GM23338 (cell line): ENCODE measurements around the gene TRAF5. TPM values are rescaled to one million over a fixed set of nuclear protein-coding genes. Genes with fewer than 3 reads are reported as not detected.

Experiments used
- ATAC-seq: fragments of 200-7000 bp; cut with Tn5 transposase; 3 replicates; pipeline ENCODE4 v1.9.1; 2020
- DNase-seq: peaks from one replicate; pipeline ENCODE4 v3.0.0-alpha.2; 2015; ENCODE audit warnings: low spot score
- H2AFZ ChIP-seq: fragments of 200-600 bp; sonication (generic); 2 replicates; pipeline ENCODE4 v1.8.0; 2016; ENCODE audit warnings: antibody characterized with exemption, mild to moderate bottlenecking, moderate library complexity
- H3F3A ChIP-seq: fragments of 200-600 bp; sonication (generic); replicated peaks from 2 replicates; pipeline ENCODE4 v1.8.0; 2017; ENCODE audit warnings: antibody characterized with exemption, mixed run types, low read depth
- H3K27ac ChIP-seq: fragments of 200-600 bp; sonication (generic); 2 replicates; pipeline ENCODE4 v1.6.1; 2016; ENCODE audit warnings: low read depth
- H3K27me3 ChIP-seq: fragments of 200-600 bp; sonication (generic); 2 replicates; pipeline ENCODE4 v1.8.0; 2016; ENCODE audit warnings: mild to moderate bottlenecking, mixed run types, moderate library complexity; ENCODE audit not compliant: insufficient read depth
- H3K36me3 ChIP-seq: fragments of 200-600 bp; sonication (generic); 2 replicates; pipeline ENCODE4 v1.8.0; 2016; ENCODE audit warnings: mild to moderate bottlenecking; ENCODE audit not compliant: insufficient read depth
- H3K4me1 ChIP-seq: fragments of 200-600 bp; sonication (generic); 2 replicates; pipeline ENCODE4 v1.8.0; 2016; ENCODE audit warnings: mild to moderate bottlenecking, moderate library complexity; ENCODE audit not compliant: insufficient read depth
- H3K4me2 ChIP-seq: fragments of 200-600 bp; sonication (generic); 2 replicates; pipeline ENCODE4 v1.7.1; 2017; ENCODE audit warnings: mixed run types
- H3K4me3 ChIP-seq: fragments of 200-600 bp; sonication (generic); 2 replicates; pipeline ENCODE4 v1.6.1; 2016; ENCODE audit warnings: mixed run types
- H3K79me2 ChIP-seq: fragments of 200-600 bp; sonication (generic); replicated peaks from 2 replicates; pipeline ENCODE4 v1.8.0; 2017; ENCODE audit warnings: mild to moderate bottlenecking; ENCODE audit not compliant: insufficient read depth
- H3K9me2 ChIP-seq: fragments of 200-600 bp; sonication (generic); 2 replicates; pipeline ENCODE4 v1.8.0; 2017; ENCODE audit not compliant: insufficient read depth
- H4K20me1 ChIP-seq: fragments of 200-600 bp; sonication (generic); replicated peaks from 2 replicates; pipeline ENCODE4 v1.8.0; 2017; ENCODE audit warnings: mild to moderate bottlenecking; ENCODE audit not compliant: insufficient read depth
- H3K27ac Mint-ChIP-seq: 2 replicates; pipeline ENCODE4 v1.8.0; 2020; ENCODE audit warnings: inconsistent platforms, mild to moderate bottlenecking, moderate library complexity, mixed read lengths
- H3K27me3 Mint-ChIP-seq: 3 replicates; pipeline ENCODE4 v1.8.0; 2022; ENCODE audit warnings: low read depth, mild to moderate bottlenecking, moderate library complexity, mixed read lengths, inconsistent platforms; ENCODE audit not compliant: insufficient read depth, poor library complexity
- H3K36me3 Mint-ChIP-seq: 3 replicates; pipeline ENCODE4 v1.8.0; 2021; ENCODE audit warnings: low read depth, mild to moderate bottlenecking, inconsistent platforms, moderate library complexity, mixed read lengths
- H3K4me1 Mint-ChIP-seq: 3 replicates; pipeline ENCODE4 v1.8.0; 2020; ENCODE audit warnings: mild to moderate bottlenecking, inconsistent platforms, mixed read lengths
- H3K4me3 Mint-ChIP-seq: 3 replicates; pipeline ENCODE4 v1.8.0; 2021; ENCODE audit warnings: moderate library complexity, mild to moderate bottlenecking, inconsistent platforms, mixed read lengths
- H3K9me3 Mint-ChIP-seq: 3 replicates; pipeline ENCODE4 v1.8.0; 2020; ENCODE audit warnings: moderate library complexity, mild to moderate bottlenecking, inconsistent platforms, mixed read lengths
- CTCF ChIP-seq, 2 experiments: fragments of 200-600 bp in 1 of 2; sonication (generic) in 1 of 2; conservative IDR thresholded peaks; 2 replicates each; pipeline versions ENCODE4 v1.5.1 to v1.6.1; 2016 to 2017; ENCODE audit warnings: antibody characterized with exemption in 2 of 2, low read depth in 2 of 2, mild to moderate bottlenecking in 2 of 2, moderate library complexity in 1 of 2
- EZH2 ChIP-seq: fragments of 200-600 bp; sonication (generic); IDR thresholded peaks from one replicate; pipeline ENCODE4 v1.8.0; 2017; ENCODE audit warnings: antibody characterized with exemption, mild to moderate bottlenecking, low read depth; ENCODE audit not compliant: unreplicated experiment
- EZH2phosphoT487 ChIP-seq: fragments of 200-600 bp; sonication (generic); IDR thresholded peaks from one replicate; pipeline ENCODE4 v1.8.1; 2018; ENCODE audit warnings: antibody characterized with exemption; ENCODE audit not compliant: unreplicated experiment
- JUNB ChIP-seq: IDR thresholded peaks from one replicate; pipeline ENCODE4 v1.6.1; 2016; ENCODE audit warnings: antibody characterized with exemption; ENCODE audit not compliant: unreplicated experiment
- NANOG ChIP-seq: IDR thresholded peaks from 2 replicates; pipeline ENCODE4 v1.6.1; 2016; ENCODE audit warnings: antibody characterized with exemption, borderline replicate concordance
- POLR2AphosphoS5 ChIP-seq: IDR thresholded peaks from 2 replicates; pipeline ENCODE4 v1.6.1; 2016; ENCODE audit warnings: antibody characterized with exemption, low read depth
- STAT1 ChIP-seq: IDR thresholded peaks from one replicate; pipeline ENCODE4 v1.6.1; 2016; ENCODE audit warnings: antibody characterized with exemption; ENCODE audit not compliant: unreplicated experiment
- ZNF114 ChIP-seq: fragments of 250-450 bp; sonication (Bioruptor Pico); IDR thresholded peaks from 2 replicates; pipeline ENCODE4 v1.5.0; 2020; ENCODE audit warnings: mild to moderate bottlenecking, moderate library complexity
- ZNF462 ChIP-seq: fragments of 250-450 bp; sonication (Bioruptor Pico); IDR thresholded peaks from 2 replicates; pipeline ENCODE4 v1.5.0; 2020; ENCODE audit warnings: mild to moderate bottlenecking, moderate library complexity
- polyA plus RNA-seq: library from polyadenylated mRNA; unstranded; fragments of >200 nt; fragmentation: Nextera tagmentation; extraction: Ambion mirVana; gene quantifications from 2 replicates; pipeline ENCODE4 v1.2.1, GENCODE V29; 2016
- total RNA-seq: library from RNA; depleted of rRNA; stranded (reverse); fragments of >200 nt; shearing (Covaris generic); gene quantifications from 2 replicates; pipeline ENCODE4 v1.2.3, GENCODE V29; 2014

Gene TRAF5
- total and polyA plus RNA-seq, 2 experiments from 2014 or later: 9.2 to 18.9 TPM

- no peak overlapping the region for H3K4me3 ChIP-seq
- no peak overlapping the region for H3K27ac ChIP-seq
- DNase-seq (no peak), ATAC-seq (no peak)
- no peaks in the 10 kb centered on the region for H3K9me2 ChIP-seq
- no peaks in the 10 kb centered on the region for H3K4me1 ChIP-seq
- Mint-ChIP-seq H3K4me1 (no peaks in the 10 kb centered on the region), H3K36me3 (peaks cover 22% of the 10 kb centered on the region), H3K4me3 (no peak overlapping the region), H3K9me3 (peaks cover 9% of the 10 kb centered on the region), H3K27ac (no peak overlapping the region), H3K27me3 (peaks cover under 1% of the 10 kb centered on the region)
- no peaks in the 10 kb centered on the region; the same call in 1 of the 2 replicates for H4K20me1 ChIP-seq
- no peak overlapping the region for H3K4me2 ChIP-seq
- TF ChIP-seq POLR2AphosphoS5 (no peak), JUNB (no peak), STAT1 (no peak), ZNF114 (no peak)
- H2AFZ ChIP-seq: no peak overlapping the region
- no peaks in the 10 kb centered on the region for H3F3A ChIP-seq
- H3K79me2 ChIP-seq: no peaks in the 10 kb centered on the region
- no peaks in the 10 kb centered on the region for H3K27me3 ChIP-seq
- no peaks in the 10 kb centered on the region for H3K36me3 ChIP-seq
Observed at GRCh38 chr1:211356723-211357407, 30.2 kb downstream of the TRAF5 start.

GRCh38 chr1:211358685-211359084 is 32.1 kb downstream of the TRAF5 start:
- Histone ChIP-seq H3F3A (no peaks in the 10 kb centered on the region), H3K79me2 (no peaks in the 10 kb centered on the region), H4K20me1 (no peaks in the 10 kb centered on the region; the same call in 1 of the 2 replicates), H3K27ac (no peak overlapping the region), H3K4me2 (no peak overlapping the region), H3K4me3 (no peak overlapping the region), H2AFZ (no peak overlapping the region), H3K36me3 (no peaks in the 10 kb centered on the region), H3K9me2 (no peaks in the 10 kb centered on the region), H3K4me1 (no peaks in the 10 kb centered on the region), H3K27me3 (no peaks in the 10 kb centered on the region)
- no peak for TF ChIP-seq EZH2phosphoT487
- no peak for TF ChIP-seq ZNF114
- TF ChIP-seq NANOG: no peak
- no peak for TF ChIP-seq JUNB
- TF ChIP-seq CTCF (conservative IDR thresholded peaks at IDR 0.05; ENCODE audit: low read depth in 2 of 2): no peak
- no peak for TF ChIP-seq EZH2
- TF ChIP-seq ZNF462: no peak
- no peak for TF ChIP-seq STAT1
- Mint-ChIP-seq H3K4me1 (no peaks in the 10 kb centered on the region), H3K27me3 (no peaks in the 10 kb centered on the region), H3K4me3 (no peak overlapping the region), H3K27ac (no peak overlapping the region), H3K36me3 (peaks cover 9% of the 10 kb centered on the region; the same call in 2 of the 3 replicates), H3K9me3 (no peaks in the 10 kb centered on the region)
- DNase-seq (no peak), ATAC-seq (no peak)
